ENCODE data around the gene PCDH17.

PCDH17 gene

DNA sequence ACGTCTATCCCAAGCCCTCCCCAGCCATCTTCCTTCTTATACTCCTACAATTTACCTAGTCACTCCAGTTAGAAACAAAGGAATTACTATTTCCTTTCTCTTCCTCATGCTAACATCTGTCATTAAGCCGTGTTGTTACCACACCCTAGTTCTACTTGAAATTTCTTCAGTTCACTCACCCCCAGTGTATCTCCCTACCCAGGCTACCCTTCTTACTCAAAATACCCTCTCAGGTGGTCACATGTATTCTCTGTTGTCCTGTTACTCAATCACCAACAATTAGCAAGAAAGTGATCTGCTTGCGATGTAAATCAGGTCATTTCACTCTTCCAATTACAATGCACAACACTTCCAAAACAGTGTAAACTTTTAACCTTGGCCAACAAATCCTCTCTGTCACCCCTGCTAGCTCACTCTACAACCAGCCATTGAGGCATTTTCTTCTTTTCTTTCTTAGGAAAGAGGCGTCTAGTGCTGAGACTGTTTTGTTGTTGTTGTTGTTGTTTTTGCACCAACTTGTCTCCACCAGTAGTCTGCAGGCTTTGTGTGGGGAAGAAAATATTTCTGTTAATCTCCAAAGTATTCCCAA lies 50.7 kb downstream of the PCDH17 start:
- Histone ChIP-seq H3K36me3 (ENCODE audit: low read depth) (no peaks in the 10 kb centered on the region), H3K9me3 (ENCODE audit: severe bottlenecking) (no peaks in the 10 kb centered on the region), H3K27ac (ENCODE audit: poor library complexity, severe bottlenecking) (no peak overlapping the region), H3K4me3 (ENCODE audit: severe bottlenecking) (no peak overlapping the region), H3K27me3 (ENCODE audit: insufficient read depth, poor library complexity, severe bottlenecking) (peaks cover 24% of the 10 kb centered on the region), H3K4me1 (ENCODE audit: insufficient read depth, poor library complexity, severe bottlenecking) (no peaks in the 10 kb centered on the region)
- DNase-seq (ENCODE audit: low spot score) (no peak), ATAC-seq (ENCODE audit: low read depth) (no peak)
- TF ChIP-seq, protein P1, sequence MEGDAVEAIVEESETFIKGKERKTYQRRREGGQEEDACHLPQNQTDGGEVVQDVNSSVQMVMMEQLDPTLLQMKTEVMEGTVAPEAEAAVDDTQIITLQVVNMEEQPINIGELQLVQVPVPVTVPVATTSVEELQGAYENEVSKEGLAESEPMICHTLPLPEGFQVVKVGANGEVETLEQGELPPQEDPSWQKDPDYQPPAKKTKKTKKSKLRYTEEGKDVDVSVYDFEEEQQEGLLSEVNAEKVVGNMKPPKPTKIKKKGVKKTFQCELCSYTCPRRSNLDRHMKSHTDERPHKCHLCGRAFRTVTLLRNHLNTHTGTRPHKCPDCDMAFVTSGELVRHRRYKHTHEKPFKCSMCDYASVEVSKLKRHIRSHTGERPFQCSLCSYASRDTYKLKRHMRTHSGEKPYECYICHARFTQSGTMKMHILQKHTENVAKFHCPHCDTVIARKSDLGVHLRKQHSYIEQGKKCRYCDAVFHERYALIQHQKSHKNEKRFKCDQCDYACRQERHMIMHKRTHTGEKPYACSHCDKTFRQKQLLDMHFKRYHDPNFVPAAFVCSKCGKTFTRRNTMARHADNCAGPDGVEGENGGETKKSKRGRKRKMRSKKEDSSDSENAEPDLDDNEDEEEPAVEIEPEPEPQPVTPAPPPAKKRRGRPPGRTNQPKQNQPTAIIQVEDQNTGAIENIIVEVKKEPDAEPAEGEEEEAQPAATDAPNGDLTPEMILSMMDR (IDR thresholded peaks at IDR 0.05; ENCODE audit: poor library complexity, severe bottlenecking) = no peak

DNA sequence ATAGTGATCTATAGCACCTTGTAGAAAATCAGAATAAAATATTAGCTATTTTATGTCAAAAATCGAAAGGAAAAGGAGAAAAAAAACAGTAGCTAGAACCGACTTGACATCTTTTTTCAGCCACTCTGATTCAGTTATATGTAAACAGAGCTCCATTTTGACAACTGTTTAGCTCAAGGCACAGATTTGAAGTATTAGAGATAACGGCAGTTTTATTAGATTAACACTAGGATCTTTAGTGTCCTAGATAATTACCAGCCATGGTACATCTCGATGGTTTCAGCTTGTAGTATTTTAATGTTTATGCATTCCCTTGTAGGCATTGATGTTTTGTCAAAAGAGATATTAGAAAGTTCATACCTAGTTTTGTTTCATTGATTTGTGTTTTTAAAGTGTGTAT lies 67.3 kb downstream of the PCDH17 start:
- no peak for ATAC-seq (ENCODE audit: low read depth)
- Histone ChIP-seq H3K36me3 (ENCODE audit: low read depth) (no peaks in the 10 kb centered on the region), H3K9me3 (ENCODE audit: severe bottlenecking) (no peaks in the 10 kb centered on the region), H3K27ac (ENCODE audit: poor library complexity, severe bottlenecking) (no peak overlapping the region), H3K27me3 (ENCODE audit: insufficient read depth, poor library complexity, severe bottlenecking) (peaks cover 32% of the 10 kb centered on the region), H3K4me3 (ENCODE audit: severe bottlenecking) (no peak overlapping the region), H3K4me1 (ENCODE audit: insufficient read depth, poor library complexity, severe bottlenecking) (no peaks in the 10 kb centered on the region)
- TF ChIP-seq, protein P1 (IDR thresholded peaks at IDR 0.05; ENCODE audit: poor library complexity, severe bottlenecking) = no peak
- no peak for DNase-seq (ENCODE audit: low spot score)

DNA sequence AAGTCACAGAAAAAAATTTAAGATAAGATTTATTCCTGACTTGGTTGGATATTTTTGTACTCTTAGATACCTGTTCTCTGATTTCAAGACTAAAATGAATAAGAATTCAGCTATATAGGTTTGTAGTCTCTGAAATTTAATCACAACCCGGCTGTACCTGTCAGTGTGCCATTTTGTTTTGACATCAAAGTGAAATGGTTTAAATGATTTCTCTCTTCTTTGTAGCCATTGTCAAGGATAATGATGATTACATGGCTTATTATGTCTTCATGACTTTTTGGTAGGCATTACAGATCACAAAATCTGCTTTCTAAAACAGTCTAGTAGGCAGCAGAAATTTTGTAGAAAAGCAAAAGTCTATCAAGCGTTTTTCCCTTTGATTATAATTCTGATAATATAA lies 72.5 kb downstream of the PCDH17 start:
- no peaks in the 10 kb centered on the region for H3K4me1 ChIP-seq (ENCODE audit: insufficient read depth, poor library complexity, severe bottlenecking)
- no peak for DNase-seq (ENCODE audit: low spot score)
- ATAC-seq (ENCODE audit: low read depth) = no peak
- H3K4me3 ChIP-seq (ENCODE audit: severe bottlenecking) = no peak overlapping the region
- no peaks in the 10 kb centered on the region for H3K36me3 ChIP-seq (ENCODE audit: low read depth)
- H3K9me3 ChIP-seq (ENCODE audit: severe bottlenecking) = no peaks in the 10 kb centered on the region
- no peaks in the 10 kb centered on the region for H3K27me3 ChIP-seq (ENCODE audit: insufficient read depth, poor library complexity, severe bottlenecking)
- TF ChIP-seq, protein P1 (IDR thresholded peaks at IDR 0.05; ENCODE audit: poor library complexity, severe bottlenecking) = no peak
- no peak overlapping the region for H3K27ac ChIP-seq (ENCODE audit: poor library complexity, severe bottlenecking)

DNA sequence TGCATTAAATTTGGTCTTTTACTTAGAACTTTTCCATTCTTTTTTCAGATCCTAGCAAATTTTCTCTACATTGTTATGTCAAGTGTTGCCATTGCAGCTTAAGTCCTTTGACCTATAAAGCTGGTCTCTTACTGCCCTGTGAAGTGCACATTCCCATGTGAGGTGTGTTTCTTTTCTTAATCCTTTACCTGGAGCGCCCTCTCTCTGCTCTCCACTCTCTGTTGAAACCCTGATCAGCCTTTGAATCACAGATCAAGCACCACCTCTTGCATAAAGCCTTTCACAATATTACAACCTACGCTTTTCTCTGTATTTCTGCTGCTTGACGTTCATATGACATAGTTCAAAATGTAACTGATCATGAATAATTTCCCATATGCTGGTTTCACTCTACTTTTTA lies 84.8 kb downstream of the PCDH17 start:
- TF ChIP-seq, protein P1 (IDR thresholded peaks at IDR 0.05; ENCODE audit: poor library complexity, severe bottlenecking) = no peak
- DNase-seq (ENCODE audit: low spot score) (no peak), ATAC-seq (ENCODE audit: low read depth) (no peak)
- Histone ChIP-seq H3K4me1 (ENCODE audit: insufficient read depth, poor library complexity, severe bottlenecking) (no peaks in the 10 kb centered on the region), H3K27ac (ENCODE audit: poor library complexity, severe bottlenecking) (no peak overlapping the region), H3K36me3 (ENCODE audit: low read depth) (no peaks in the 10 kb centered on the region), H3K9me3 (ENCODE audit: severe bottlenecking) (no peaks in the 10 kb centered on the region), H3K4me3 (ENCODE audit: severe bottlenecking) (no peak overlapping the region), H3K27me3 (ENCODE audit: insufficient read depth, poor library complexity, severe bottlenecking) (peaks cover 8% of the 10 kb centered on the region)

DNA sequence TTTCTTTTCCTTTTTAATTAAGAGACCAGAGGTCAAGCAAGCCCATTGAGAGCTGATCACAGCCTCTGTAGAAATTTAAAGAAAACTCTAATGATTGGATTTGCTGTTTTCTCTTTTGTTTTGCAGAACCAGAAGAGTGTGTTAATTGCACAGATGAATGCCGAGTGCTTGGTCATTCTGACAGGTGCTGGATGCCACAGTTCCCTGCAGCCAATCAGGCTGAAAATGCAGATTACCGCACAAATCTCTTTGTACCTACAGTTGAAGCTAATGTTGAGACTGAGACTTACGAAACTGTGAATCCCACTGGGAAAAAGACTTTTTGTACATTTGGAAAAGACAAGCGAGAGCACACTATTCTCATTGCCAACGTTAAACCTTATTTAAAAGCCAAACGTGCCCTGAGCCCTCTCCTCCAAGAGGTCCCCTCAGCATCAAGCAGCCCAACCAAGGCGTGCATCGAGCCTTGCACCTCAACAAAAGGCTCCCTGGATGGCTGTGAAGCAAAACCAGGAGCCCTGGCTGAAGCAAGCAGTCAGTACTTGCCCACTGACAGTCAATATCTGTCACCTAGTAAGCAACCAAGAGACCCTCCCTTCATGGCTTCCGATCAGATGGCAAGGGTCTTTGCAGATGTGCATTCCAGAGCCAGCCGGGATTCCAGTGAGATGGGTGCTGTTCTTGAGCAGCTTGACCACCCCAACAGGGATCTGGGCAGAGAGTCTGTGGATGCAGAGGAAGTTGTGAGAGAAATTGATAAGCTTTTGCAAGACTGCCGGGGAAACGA lies 93.1 kb downstream of the PCDH17 start:
- Histone ChIP-seq H3K9me3 (ENCODE audit: severe bottlenecking) (no peaks in the 10 kb centered on the region), H3K27me3 (ENCODE audit: insufficient read depth, poor library complexity, severe bottlenecking) (peaks cover 23% of the 10 kb centered on the region), H3K27ac (ENCODE audit: poor library complexity, severe bottlenecking) (no peak overlapping the region), H3K4me3 (ENCODE audit: severe bottlenecking) (no peak overlapping the region), H3K36me3 (ENCODE audit: low read depth) (no peaks in the 10 kb centered on the region), H3K4me1 (ENCODE audit: insufficient read depth, poor library complexity, severe bottlenecking) (no peaks in the 10 kb centered on the region)
- TF ChIP-seq, protein P1 (IDR thresholded peaks at IDR 0.05; ENCODE audit: poor library complexity, severe bottlenecking) = no peak
- DNase-seq (ENCODE audit: low spot score) (no peak), ATAC-seq (ENCODE audit: low read depth) (no peak)

Measured in RWPE2 (cell line).